NCI-H1436 (cell line): ENCODE measurements around the gene TULP3.

ENCODE experiments used
- DNase-seq: peaks from one replicate; lab custom pipeline; 2025; lab: John Stamatoyannopoulos, UW

TULP3 gene

DNA sequence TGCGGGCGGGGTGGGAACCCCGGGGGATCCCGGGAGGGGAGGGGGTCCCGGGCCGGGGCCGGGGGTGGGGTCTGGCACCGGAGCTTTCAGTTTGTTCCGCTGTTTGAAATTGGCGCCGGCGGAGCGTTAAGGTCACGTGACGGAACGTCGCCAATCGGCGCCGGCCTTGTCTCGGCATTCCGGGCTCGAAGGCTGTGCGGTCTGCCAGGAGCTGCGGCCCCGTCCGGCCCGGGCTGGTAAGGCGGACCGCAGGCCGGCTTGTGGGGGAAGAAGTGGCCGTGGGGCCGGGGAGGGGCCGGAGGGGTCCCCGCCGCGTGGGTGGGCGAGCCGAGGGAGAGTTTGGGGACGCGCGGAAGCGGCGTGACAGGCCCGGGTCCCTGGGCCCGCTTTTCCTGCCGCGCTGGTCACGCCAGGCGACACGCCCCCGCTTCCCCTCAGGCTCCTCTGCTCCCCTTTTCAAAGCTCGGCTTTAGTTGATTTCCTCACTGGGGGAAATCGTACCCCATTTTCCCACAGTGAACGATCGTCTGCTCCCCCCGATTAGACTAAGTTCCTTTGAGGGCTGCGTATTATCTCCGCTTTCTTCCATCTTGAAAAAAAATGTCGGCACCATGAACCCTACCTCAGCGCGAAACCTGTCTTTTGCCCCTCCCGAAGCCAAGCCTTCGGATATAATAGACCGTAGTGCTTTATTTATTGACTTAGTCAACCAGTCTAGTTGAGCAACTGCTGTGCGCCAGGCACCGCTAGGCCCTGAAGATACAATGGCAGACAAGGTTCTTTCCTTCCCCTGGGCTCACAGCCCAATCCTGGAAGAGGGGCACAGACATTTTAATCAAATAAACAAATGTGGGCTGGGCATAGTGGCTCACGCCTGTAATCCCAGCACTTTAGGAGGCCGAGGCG, 13.4 kb upstream of the TULP3 start, which contains the start of the genes FOXM1 and RHNO1:
TSS of gene FOXM1 (minus strand) at position 128 of the 906 bp plus-strand sequence. CDS start 2,696 bp downstream, outside the sequence.
TSS of gene RHNO1 (plus strand) at position 177 of the 906 bp plus-strand sequence. CDS start 8,144 bp downstream, outside the sequence.
- DNase-seq = peak; percentile 79

DNA sequence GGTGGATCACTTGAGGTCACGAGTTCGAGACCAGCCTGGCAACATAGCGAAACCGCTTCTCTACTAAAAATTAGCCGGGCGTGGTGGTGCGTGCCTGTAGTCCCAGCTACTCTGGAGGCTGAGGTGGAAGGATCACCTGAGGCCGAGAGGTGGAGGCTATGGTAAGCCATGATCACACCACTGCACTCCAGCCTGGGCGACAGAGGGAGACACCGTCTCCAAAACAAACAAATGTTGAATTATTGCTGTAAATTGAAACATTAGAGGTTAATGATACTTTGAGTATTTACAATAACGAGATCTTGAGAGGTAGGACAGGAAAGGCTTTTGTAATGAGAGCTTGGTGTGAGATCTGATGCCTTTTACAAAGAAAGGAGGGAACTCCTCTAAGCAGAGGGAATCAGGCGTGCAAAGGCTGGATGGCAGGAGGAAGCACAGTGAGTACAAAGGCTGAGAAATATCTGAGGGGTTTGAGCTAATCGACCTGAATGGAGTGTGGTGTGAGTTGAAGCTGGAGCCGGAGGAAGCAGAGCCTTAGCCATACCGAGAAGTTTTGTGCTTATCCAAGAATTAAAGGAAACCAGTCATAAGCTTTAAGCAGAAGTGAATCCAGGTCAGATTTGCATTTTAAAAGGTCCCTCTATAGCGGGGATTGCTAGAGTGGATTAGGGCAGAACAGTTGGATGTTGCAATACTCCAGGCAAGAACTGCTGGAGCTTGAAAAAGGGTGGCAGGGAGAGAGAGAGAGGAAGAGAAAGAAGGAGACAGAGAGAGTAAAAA, 12.5 kb upstream of the TULP3 start:
- DNase-seq = peak; percentile 79

DNA sequence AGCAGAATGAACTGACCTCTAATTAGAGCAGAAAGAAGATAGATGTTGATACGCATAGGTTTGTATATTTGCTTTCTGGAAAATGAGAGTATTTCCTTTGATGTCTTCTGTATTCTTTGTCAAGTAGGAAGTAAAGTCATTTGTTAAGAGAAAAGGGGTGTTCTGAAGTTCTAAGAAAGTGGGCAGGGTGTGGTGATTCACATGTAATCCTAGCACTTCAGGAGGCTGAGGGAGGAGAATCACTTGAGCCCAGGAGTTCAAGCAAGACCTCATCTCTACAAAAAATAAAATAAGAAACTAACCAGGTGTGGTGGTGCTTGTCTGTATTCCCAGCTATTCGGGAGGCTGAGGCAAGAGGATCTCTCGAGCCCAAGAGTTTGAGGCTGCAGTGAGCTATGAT, 10.8 kb upstream of the TULP3 start:
- no peak for DNase-seq

DNA sequence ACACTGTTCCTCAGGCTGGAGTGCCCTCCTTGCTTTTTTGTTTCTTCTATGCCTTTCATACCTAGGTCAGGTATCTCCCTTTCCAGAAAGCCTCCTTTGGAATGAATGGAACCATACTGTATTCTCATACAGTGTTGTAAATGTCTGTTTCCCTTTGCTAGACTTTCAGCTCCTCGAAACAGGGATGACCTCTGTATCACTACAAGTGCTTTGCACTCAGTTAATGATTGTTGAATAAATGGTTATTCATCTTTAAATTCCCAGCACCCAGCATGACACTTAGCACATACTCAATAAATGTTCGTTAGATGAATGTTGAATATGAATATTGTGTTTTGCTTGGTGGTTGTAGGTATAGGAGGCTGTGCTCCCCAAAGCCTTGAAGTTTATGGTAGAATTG, 5.9 kb upstream of the TULP3 start:
- DNase-seq = no peak

DNA sequence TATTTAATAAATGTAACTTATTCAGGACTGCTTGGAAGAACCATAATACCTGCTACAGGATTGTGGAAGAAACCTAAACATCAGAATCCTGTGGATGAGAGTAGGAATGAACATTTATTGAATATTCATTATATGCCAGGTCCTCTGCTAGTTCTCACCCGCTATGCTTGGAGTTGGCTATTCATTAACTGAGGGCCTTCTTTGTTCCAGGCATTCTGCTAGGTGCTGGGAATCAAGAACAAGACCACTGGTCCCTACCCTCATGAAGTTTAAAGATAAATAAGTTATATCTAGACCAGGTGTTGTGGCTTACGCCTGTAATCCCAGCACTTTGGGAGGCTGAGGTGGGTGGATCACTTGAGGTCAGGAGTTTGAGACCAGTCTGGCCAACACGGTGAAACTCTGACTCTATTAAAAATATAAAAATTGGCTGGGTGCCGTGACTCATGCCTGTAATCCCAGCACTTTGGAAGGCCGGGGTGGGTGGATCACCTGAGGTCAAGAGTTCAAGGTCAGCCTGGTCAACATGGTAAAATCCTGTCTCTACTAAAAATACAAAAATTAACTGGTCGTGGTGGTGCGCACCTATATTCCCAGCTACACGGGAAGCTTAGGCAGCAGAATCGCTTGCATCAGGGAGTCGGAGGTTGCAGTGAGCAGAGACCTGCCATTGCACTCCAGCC, 3.8 kb upstream of the TULP3 start:
- no peak for DNase-seq

DNA sequence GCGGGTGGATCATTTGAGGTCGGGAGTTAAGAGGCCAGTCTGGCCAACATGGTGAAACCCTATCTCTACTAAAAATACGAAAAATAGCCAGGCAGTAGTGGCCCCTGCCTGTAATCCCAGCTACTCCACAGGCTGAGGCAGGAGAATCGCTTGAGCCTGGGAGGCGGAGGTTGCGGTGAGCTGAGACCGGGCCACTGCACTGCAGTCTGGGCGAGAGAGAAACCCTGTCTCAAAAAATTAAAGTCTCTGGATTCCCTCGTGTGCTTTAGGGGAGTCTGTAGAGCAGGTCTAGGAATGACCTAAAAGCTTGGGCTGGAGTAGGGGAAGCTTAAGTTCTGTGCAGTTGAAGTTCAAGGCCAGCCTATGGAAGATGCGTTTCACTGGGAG, 697 bp upstream of the TULP3 start:
- no peak for DNase-seq

DNA sequence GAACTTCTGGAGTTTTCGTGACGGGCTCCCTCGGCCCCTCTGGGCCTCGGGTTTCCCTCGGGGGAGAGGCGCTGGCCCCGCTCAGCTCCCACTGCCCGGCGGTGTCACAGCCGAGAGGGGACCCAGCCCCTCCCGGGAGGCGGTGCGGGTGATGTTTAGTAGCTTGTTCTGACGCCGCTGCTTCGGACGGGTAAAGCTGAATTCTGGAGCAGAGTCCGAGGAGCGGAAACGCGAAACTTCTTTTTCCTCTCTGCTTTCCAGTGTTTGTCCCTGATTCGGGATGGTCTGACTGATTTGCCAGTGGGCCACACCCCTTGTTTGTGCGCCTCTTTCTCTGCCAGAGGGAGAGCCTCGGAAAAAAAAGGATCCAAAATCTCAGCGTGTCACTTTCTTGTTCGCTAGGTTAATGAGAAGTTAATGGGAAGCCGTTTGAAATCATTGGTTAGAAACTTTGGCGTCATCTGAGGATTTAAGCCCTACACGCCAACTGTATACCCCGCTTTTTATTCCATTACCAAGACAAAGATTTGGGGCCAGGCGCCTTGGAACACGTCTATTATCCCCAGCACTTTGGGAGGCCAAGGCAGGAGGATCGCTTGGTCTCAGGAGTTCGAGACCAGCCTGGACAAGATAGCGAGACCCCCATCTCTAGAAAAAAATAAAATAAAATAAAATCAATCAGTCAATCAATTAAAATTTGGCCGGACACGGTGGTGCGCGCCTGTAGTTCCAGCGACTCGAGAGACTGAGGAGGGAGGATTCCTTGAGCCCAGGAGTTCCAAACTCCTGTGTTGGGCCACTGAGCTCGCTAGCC, 756 bp downstream of the TULP3 start:
- no peak for DNase-seq

DNA sequence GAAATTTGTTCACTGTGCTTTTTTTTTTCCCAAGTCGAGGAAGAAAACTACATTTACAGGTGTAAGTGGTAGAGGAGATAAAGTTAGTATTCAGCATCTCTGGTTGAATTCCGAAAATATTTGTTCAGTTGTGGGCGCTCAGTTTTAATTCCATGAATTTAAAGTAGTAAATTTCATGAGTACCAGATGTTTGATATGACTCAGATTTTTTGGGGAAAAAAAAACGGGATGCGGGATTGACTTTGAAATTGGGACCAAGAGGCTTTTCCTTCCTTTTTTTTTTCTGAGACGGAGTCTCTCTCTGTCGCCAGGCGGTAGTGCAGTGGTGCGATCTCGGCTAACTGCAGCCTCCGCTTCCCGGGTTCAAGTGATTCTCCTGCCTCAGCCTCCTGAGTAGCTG, 1.6 kb downstream of the TULP3 start:
- no peak for DNase-seq

DNA sequence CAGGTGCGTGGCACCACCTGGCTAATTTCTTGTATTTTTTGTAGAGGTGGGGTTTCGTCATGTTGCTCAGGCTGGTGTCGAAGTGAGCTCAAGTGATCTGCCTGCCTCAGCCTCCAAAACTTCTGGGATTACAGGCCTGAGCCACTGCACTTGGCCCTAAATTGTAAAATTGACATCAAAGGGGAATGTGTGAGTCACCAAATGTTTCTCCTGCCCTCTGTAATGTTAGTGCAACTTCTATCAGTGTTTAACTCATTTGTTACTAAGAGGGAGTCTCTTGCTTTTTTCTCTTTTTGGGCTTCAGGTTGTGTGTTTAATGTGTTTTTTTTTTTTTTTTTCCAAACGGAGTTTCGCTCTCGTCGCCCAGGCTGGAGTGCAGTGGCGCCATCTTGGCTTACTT, 2.3 kb downstream of the TULP3 start:
- DNase-seq = no peak

DNA sequence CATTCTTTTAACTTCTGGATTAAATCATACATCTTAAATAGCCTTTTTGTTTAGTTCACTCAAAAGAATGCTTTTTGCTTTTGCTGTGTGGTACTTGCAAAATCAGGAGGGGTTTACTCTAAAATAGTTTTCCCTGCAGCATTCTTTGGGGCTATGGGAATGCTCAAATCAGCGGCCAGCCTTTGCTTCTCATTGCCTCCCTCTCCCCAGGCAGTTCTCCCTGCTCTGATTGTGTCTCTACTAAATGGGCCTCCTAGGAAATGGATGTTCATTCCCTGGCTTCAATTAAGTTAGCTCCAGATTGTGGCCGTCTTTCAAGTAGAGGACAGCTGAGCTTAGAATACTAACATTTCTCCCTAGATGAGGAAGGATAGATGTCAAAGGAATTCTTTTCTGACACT, 4.4 kb downstream of the TULP3 start:
- no peak for DNase-seq

DNA sequence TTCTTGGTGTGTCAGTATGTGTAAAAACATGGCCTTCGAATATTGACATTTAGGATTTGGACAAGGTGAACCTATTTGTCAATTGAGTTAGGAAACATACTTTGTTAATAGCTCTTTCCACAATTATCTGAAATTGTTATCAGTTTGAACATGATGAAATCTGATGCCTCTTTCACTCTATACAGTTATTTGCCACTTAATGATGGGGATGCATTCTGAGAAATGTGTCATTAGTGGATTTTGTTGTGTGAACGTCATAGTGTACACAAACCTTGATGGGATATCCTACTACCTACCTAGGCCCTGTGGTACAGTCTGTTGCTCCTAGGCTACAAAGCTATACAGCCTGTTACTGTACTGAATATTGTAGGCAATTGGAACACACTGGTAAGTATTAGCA, 4.8 kb downstream of the TULP3 start:
- DNase-seq = no peak

DNA sequence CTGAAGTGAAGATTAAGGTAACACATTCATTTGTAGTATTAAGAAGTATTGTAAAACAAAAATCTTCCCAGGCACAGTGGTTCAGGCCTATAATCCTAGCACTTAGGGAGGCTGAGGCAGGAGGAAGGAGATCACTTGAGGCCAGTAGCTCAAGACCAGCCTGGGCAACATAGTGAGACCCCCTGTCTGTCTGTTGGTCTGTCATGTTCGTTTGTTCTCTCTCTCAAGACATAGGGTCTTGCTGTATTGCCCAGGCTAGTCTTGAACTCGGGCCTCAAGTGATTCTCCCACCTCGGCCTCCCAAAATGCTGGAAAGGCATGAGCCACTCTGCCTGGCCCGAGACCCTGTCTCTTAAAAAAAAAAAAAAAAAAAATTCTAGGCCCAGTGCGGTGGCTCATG, 6.7 kb downstream of the TULP3 start:
- DNase-seq = no peak

DNA sequence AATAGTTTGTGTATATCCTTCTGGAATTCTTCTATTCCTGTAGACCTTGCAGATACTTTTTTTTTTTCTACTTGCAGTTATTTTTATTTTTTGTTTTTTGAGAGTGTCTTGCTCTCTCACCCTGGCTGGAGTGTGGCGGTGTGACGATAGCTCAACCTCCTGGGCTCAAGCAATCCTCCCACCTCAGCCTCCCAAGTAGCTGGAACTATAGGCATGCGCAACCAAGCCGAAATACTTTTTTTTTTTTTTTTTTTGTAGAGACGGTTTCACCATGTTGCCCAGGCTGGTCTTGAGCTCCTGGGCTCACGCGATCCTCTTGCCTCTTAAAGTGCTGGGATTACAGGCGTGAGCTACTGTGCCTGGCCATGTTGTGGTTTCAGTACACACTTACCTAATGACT, 10.0 kb downstream of the TULP3 start:
- no peak for DNase-seq

DNA sequence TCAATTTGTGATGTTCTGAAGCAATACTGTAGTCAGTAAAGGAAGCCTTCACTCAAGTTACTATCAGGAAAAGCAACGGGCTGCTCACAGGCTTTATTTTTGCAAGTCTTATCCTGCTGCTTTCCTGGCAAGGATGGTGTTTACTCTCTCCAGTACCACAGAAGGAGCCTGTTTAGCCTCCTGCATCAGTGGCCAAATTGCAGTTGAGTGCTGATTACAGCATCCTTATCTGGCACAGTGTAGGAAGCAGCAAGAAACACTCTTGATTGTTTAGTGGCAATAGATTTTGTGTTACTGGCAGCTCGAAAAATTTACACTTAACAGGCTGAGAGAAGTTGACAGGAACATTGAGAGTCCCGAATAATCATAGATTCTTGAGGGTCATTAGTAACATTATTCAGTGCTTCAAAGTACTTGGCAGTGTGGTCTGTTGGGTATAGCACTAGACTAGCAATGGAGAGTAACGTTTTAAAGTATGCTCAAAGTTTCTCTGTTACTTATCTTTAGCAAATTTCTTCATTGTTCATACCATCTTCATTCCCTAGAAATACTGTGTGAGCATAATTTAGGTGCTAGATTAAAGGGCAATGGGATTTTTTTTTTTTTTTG, 11.7 kb downstream of the TULP3 start:
- DNase-seq = peak; percentile 34

DNA sequence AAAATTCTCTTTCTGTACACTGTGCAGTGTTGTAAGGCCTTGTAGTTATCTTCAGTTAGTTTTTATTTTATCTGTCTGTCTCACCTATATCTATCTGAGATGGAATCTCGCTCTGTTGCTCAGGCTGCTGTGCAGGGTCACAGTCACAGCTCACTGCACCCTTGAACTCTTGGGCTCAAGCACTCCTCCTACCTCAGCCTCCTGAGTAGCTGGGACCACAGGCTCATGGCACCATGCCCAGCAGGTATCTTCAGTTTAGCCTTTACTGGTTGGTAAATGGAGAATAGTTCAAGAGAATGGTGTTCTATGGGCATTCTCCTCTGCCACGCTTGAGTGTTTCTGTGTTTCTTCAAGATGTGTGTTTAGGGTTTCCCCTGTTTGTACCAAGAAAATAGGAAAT, 13.6 kb downstream of the TULP3 start:
- DNase-seq = no peak

DNA sequence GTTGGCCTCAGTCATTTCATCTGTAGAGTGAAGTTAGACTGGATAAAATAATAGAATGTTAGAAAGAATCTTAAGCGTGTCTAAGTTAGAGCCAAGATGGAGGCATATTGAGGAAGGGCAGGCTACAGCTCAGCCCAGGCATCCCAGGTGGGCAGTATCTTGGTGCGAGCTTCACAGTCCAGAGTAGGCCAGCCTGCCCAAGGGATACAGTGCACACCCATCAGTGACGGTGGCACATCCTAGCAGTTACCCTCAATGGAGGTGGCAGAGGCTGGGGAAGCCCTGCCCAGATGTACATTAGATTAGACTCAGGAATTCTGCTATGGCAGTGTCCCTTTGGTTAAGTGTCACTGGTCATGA, 21.5 kb downstream of the TULP3 start:
- DNase-seq = no peak

DNA sequence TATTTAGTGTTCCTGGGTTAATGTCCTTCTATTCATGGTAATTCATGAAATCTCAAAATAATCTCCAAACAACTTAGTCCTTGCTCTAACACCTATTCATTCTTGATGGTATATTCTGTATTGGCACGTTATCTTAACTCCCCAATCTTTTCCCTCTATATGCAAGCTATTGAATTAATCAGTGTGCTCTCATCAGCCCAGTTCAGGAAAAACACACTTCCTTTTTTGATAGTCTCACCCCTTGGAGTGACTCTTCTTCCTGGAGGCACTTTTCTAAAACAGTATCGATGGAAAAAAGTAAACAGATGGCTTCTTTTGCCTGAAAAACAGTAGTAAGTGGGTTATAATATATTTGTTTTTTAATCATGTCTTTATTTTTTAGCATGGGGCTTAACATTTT, 28.6 kb downstream of the TULP3 start:
- no peak for DNase-seq

DNA sequence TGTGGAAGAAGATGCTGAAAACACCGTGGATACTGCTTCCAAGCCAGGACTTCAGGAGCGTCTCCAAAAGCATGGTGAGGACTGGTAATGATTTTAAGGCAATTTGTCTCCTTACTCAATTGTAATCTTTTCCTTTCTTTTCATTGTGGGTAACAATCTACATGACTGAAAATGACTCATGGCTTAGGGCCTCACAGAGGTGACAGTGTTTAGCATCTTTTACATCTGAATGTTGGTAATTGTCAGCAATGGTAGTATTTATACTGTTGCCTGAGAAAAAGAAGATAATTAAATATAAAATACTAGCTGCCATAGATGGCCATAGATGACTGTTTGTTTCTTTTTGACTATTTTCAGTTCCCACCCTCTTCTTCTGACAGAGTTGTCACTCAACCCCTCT, 31.6 kb downstream of the TULP3 start:
- no peak for DNase-seq

DNA sequence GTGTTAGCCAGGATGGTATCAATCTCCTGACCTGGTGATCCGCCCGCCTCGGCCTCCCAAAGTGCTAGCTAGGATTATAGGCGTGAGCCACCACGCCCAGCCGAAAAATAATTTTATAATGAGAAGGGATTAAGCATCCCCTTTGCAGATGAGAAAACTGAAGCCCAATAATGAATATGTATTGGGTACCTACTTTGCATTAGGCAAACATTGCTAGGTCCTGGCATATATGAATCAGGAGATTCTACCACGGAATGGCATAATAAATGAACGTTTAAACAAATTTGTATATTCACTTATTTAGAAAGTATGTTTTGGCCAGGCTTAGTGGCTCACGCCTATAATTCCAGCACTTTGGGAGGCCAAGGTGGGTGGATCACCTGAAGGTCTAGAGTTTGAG, 32.4 kb downstream of the TULP3 start:
- no peak for DNase-seq

DNA sequence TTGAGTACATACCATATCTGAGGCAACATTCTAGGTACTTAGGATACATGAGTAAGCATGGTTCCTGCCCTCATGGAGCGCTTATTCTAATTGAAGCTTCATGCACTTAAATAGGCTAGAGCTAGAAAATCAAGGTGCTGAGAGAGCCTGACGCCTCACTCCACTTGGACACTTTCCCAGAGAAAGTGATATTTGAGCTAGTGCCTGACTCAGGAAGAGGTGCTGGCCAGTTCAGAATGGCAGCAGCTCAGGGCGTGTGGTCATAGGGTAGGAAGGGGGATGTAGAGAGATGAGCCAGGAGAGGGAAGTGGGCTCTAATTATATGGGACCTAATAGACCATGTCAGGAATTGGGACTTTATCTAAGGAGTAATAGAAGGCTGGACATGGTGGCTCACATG, 33.3 kb downstream of the TULP3 start:
- no peak for DNase-seq

DNA sequence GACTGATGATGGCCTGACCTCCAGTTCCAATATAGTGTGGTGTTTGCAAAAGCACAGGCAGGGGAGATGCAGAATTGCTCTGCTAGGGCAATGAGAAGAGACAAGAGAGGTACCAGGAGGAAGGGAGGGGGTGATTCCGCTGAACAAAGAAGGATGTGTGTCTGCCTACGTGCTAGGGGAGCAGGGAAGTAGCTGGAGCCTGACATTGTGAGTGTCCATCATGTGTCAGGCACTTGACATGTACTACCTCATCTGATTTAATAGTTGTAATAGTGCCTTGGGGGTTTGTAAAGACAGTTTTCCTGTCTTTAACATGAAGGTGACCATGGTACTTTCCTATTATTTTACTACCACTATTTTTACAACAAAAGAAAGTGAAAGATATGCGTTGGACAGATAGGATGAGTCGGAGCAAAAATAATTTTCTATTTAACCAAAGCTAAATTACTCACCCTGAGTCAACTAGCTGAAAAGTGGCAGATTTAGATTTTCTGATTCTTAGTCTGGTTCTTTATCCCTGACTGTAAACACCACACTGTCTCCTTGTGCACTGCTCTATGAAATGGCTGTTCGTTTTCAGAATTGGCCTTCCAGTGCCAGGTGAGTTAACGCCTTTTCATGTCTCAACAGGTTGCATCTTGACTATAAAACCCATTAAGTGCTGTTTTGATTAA, 34.8 kb downstream of the TULP3 start:
- DNase-seq = no peak
